Activated CD4-positive, alpha-beta T cell treated with anti-CD3 and anti-CD28 coated beads for 48 hours (primary cell): ENCODE data around the gene BCL6.
A peak's percentile ranks its signal among the peaks of the same experiment; 100 is the strongest.

ENCODE experiments used
- DNase-seq: peaks from one replicate; pipeline ENCODE4 v3.0.0-alpha.2; 2020

BCL6 gene

GRCh38 chr3:187759601-187760000, 14.3 kb upstream of the BCL6 start:
- DNase-seq, result no peak

DNA sequence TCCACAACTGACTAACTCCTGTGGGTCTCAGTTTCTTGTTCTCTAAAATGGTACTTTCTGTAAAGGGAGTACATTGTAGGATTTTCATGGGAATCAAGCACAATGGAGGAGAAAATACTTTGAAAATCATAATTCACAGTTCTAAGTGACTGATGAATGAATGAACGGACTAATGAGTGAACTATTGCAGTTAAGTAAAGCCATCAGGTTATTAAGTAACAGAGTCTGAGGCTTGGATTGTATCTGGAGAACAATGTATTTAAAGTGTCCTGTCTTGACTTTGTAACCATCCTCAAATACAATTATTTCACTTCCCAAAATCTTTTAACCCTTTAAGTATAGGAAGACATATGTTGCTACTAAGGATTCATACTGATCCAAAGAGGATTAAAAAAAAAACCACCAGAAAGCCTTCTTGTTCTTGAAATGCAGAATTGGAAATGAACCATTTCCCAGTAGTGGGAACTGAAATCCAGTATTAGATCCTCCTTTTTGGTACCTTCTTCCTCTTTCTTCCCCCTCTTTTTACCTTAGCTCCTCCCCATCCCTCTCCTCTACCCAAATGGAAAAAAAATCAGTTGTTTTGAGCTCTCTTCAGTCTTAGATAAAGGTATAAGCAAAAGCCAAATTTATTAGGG, 13.2 kb upstream of the BCL6 start:
- DNase-seq, result no peak

GRCh38 chr3:187753516-187753915, 8.2 kb upstream of the BCL6 start:
- no peak for DNase-seq

GRCh38 chr3:187750513-187751123, 5.3 kb upstream of the BCL6 start:
- DNase-seq, result no peak

DNA sequence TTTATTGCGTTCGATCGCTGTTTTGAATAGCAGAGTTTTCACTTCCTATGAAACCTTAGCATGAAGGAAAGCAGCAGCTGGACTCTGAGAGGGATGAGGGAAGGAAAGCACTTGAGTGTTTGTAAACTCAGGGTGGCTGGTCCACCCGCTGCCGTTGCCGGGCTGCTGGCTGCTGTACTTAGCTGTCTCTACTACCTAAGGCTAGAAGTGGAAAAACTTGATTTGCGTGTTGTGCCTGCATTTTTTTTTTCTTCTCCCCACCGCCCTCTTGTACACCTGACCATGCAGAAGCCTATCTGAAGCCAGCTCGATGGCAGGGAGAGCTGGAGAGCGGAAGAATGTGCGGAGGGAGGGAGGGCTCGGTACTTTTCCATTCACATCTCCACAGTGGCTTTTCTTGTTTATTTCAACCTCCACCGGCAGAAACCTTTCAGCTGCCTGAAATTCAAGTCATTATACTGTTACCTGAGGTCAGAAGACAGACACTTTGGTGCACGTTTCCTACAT, 4.8 kb upstream of the BCL6 start:
- no peak for DNase-seq

DNA sequence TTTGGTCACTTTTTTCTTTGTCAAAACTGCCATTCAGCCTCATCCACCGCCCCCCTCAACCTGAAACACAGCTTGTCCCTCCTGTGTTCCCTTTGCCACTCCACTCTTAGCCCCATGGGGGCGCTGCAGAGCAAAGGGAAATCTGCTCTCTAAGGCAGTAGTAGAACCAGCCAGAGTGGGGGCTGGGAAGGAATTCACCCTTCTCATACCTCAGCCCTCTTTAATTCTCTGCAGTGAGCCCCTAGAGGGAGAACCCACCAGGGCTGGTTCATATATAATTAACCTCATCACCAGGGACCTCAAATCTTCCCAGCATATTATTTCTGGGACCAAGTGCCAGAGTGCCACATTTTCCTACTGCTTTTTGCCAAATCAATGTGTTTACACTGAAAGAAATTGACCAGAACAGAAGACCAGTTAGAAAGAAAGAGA, 2.8 kb upstream of the BCL6 start:
- peak; percentile 96 for DNase-seq

DNA sequence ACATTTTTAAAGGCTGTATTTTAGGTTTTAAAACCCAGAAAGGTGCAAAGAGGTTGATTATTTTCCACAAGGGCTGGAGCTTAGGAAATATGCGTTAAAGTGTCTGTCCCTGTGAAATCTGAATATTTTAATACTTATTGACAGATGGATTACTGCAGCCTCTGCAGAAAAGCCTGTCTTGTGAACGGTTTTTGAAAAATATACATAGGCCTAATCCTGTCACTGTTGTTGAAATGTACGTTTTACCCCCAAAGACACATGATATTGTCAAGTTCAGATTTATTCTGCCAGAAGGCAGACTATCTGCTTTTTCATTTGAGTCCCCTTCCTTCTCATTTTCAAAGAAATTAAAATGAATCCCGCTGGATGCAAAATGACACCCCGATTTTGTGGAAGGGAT, 2.2 kb upstream of the BCL6 start:
- no peak for DNase-seq

- DNase-seq, result peak; percentile 25
Observed at GRCh38 chr3:187746442-187747281, 1.4 kb upstream of the BCL6 start.

- no peak for DNase-seq
Observed at GRCh38 chr3:187746059-187746441, 782 bp upstream of the BCL6 start.

DNA sequence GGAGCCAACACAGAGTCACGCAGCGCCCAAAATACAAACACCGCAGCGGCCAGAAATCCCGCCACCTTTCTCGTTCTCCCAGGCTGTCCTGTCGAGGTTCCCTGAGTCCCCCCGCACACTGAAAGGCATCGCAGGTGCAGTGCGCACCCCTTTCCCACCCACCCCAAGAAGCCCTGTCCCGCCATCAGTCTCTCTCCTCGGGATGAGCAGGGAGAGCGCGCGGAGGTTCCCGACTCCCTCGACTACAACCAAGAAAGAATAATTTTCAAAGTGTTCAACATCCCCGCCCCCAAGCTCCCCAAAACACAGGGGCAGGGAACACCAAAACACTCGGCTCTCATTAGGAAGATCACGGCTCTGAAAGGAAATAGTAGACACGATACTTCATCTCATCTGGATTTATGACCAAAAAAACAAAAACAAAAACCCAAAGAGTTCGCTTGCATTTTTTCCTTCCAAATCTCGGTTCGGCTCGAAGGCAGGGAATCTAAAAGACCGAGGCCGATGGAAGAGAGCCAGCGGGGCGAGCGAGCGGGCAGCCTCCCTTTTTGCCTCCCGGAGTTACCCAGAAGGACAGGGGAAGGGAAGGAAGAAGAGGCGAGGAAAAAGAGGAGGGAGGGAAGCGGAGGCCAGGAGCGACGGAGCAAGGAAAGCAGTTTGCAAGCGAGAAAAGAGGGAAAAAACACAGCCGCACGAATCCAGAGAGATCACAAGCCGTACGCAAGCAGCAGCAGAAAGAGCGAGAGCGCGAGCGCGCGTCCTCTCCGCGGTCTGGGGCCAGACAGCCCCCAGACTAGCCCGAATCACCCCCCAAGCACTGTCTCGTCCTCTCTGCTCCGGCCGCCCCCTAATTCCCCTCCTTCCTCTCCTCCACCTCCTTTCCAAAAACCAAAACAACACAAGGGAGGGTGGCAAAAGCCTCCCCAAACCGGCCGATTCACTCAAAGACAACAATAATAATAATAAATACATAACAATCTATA, 808 bp downstream of the BCL6 start:
- peak; percentile 66 for DNase-seq

DNA sequence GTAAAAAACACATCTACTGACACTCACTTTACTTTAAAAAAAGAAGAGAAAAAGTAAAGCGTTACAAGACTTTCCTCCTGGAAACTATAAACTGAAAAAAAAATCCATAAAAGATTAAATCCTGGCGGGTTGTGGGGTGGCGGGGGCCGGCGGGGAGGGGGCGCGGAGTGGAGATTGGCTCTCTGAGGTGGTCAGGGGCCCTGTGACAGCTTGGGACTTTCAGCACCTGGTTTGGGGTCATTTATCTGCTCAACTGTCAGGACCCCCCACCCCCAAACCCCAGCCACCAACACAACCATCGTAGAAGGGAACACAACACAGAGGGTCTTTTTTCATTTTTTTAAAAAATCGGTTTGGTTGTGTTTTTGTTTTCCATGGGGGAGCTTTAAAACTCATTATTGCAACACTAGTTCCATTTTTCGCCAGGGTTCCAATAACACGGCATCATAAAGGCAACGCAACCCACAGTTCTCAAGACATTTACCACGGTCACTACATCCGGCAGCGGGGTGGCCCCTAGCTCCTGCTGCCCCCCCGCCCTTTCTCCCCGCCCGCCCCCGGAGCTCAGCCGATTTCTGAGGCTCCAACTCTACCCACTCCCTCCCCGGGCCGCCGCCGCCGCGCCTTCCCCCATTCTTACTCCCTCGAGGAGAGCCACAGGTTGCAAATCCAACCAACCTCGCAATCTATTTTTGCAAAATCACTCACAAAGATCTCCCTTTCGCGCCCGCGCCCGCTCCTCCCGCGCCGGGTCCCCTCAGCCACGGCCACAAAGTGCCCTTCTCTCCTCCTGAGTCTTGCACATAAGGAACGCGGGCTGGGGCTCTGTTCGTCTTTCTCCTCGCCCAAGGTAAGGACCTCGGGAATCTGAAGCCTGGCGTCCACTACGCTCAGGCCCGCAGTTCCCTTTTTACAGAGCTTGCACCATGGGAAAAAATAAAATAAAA, 1.8 kb downstream of the BCL6 start:
- DNase-seq, result peak; percentile 80

DNA sequence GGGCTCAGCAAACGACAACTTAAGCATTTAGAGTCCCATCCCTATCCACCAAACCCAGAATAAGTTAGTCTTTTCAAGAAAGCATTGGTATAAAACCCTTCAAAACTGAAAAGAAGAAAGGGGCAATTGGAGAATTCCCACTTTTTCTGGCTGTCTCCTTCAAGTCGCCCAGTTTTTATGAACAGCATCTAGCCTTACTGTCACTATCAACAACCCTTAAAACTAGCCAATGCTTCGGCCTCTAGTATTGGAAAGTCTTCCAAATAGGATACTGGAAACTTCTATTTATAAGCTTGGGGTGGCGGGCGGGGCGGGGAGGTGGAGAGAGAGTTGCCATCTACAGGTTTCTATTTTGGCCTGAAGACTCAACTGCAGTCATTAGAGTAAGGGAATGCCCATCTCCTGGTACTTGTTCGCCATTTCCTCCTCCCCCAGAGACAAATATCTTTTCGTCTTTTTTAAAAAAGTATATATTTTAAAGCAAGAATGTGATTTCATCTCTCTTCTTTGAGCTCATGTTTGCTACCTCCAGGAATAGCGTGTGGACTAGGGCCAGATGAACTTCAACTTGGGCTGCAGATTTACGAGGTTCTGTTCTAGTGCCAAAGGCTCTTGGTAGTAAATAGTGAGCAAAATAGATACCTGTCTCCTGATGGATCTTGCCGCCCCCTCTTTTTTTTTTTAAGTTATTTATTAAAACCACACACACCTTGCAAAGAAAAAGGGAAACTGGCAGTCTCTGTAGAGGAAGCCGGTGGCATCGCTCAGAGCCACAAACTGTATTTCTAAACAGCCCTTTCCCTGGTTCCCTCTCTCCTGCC, 2.7 kb downstream of the BCL6 start:
- DNase-seq, result no peak

- peak; percentile 86 for DNase-seq
Observed at GRCh38 chr3:187741403-187742350, 3.6 kb downstream of the BCL6 start.

DNA sequence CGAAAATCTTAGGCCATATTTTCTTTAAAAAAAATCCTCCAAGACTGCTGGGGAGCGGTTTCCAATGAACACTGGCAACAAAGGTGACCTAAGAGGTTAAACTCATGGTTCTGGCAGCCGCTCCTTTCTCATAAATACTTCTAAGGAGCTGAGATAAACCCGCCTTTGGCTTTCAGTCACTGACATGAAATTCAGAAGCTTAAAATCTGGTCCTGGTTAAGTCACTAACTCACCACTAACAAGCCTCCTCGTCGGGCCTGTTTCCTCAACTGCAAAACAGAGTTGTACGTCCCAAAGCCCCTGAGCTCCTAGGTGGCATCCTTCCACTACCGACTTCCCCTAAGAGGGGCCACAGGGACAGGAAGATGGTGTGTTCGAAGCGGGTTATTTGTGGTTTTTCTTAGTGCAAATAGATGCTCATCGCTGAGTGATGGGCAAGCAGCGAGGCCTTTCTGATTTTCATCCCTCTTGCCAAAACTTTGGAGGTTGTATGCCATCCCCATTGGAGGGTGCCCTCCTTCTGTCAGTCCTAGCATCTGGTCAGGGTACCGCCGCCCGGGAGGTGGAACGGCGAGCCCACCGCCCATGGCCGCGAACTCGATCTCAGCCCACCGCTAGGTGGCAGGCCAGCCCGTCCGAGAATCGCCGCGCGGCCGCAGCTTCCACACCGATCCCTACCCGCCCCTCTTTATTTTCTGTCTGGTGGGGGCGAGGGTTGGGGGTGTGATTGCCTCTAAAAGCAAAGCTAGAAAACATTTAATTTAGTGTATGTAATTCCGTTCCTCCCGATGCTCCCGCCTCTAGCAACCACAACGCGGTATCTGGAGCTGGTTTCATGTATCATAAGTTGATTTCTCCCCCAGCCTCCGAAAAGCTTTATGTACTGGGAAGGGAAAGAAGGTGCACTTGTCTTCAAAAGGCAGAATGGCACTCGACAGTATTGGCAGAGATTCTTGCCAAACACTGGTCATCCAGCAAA, 4.6 kb downstream of the BCL6 start:
- peak; percentile 80 for DNase-seq

- peak; percentile 86 for DNase-seq
Observed at GRCh38 chr3:187739561-187740332, 5.5 kb downstream of the BCL6 start.

DNA sequence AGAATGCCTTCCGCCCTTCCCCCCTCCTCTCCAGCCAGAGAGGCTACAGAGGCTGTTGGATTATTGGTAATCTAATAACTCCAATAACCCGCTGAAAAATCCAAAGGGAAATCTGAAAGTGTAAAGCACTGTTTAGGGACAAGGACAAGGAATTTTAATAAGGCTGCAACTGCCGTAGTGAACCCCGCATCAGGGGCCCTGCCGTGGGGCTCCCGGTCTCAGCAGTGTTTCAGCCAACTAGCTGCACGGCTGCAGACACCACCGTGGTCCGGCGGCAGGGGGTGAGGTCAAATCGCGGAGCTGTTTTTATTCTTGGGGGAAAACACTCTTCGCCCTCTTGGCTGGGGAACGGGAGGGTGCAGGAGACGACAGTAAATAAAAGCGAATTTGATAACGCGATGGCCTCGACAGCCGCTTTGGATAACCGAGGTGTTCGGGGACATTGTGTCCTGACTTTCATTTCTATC, 6.1 kb downstream of the BCL6 start:
- DNase-seq, result peak; percentile 45
